ENCODE measurements around the gene FBXO41.
A peak's percentile ranks its signal among the peaks of the same experiment; 100 is the strongest.

Gene FBXO41

GRCh38 chr2:73239776-73240175, 44.5 kb downstream of the FBXO41 start:
- no peak for DNase-seq

GRCh38 chr2:73238976-73239375, 45.3 kb downstream of the FBXO41 start:
- DNase-seq, result no peak

DNA sequence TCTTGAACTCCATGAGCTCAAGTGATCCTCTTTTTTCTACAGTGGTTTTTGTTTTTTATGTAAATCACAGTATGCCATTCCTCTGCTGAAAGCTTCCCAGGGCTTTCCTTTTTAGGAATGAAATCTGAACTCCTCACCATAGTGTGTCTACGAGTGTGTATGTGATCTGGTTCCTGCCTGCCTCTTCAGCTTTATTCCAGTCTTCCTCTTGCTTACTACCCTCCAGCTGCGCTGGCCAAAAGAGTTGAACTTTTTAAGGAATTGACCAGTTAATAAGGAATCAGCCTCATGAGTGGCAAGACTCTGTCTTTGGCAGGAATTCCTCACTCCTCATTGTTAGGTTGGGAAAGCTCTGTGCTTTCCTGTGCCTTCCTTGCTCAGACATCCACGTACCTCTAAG, 46.1 kb downstream of the FBXO41 start:
- no peak for DNase-seq

GRCh38 chr2:73237168-73237567, 47.1 kb downstream of the FBXO41 start:
- DNase-seq, result no peak

DNA sequence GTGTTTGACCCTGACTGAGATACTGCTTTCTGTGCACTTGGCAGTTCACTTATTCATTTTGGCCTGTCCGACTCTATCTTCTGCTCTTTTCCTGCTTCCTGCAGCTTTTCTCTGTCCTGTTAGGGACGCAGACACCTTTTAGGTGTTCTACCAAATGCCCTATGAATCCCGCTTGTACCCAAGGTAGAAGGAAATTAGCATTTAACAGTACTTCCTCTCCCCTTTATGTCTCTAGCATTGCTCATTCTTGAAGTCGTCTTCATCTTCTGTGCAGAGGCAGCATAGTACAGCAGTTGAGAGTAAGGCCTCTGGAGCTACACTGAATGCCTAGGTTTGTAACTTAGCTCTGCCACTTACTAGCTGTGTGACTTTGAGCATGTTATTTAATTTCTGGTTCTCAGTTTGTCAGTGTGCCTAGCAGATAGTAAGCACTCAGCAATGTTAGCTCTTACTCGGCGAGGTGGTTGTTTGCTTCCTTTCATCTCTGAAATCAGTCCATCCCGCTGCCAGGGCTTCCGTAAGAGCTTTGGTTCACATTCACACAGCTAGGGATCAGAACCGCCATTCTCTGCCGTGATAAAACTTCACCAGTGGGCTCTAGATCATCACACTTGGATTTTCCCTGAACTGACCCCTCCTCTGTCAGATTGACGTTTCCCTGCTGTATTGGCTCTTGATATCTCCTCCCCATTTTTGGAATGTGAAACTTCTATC, 48.8 kb downstream of the FBXO41 start:
- DNase-seq, result peak; percentile 13

DNA sequence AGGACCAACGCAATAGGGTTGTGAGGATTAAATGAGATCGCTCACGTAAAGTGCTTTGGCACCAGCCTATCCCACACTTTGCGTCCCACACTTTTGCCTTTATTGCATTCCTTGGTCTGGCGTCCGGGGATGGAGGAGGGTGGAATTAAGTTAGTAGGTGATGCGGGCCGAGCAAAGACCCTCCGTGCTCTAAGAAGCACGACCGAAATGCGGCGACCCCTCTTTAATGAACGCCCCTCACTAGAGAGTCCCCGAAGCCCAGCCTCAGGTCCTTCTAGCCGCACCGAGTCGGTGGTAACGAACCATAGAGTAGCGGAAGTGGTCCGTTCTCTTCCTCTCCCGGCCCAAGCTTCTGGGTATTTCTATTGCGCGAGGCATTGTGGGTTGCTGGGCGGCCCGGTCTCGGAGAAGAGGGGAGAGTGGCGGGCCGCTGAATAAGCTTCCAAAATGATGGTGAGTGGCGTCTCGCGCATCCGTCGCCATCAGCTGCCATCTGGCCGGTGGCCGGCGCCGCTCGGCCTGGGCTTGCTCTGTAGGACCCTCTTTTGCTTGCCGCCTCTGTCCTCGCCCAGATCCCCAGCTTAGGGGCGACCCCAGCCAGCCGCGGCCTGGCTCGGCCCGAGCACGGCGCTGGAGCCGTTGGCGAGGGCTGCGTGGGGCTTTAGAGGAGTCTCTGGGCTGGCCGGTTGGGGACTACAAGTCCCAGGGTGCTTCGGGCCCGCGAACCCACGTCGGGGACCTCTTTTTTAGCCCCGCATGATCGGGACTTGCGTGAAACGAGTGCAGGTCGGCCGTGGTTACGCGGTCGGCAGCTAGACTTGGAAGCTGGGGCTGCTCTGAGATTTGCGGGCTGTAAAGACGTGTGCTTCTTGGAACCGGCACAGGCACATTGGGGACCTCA, 50.1 kb downstream of the FBXO41 start, which contains the start of gene CCT7:
Gene CCT7 (plus strand): TSS at position 377 of the 901 bp plus-strand sequence. CDS start 71 bp downstream, at position 448.
- DNase-seq, result peak; percentile 94

GRCh38 chr2:73233154-73233931, 50.9 kb downstream of the FBXO41 start, which contains the start of gene PRADC1:
TSS of gene PRADC1 (minus strand) at chr2:73233239. CDS start at chr2:73233160, 79 bp downstream.
- peak; percentile 99 for DNase-seq

DNA sequence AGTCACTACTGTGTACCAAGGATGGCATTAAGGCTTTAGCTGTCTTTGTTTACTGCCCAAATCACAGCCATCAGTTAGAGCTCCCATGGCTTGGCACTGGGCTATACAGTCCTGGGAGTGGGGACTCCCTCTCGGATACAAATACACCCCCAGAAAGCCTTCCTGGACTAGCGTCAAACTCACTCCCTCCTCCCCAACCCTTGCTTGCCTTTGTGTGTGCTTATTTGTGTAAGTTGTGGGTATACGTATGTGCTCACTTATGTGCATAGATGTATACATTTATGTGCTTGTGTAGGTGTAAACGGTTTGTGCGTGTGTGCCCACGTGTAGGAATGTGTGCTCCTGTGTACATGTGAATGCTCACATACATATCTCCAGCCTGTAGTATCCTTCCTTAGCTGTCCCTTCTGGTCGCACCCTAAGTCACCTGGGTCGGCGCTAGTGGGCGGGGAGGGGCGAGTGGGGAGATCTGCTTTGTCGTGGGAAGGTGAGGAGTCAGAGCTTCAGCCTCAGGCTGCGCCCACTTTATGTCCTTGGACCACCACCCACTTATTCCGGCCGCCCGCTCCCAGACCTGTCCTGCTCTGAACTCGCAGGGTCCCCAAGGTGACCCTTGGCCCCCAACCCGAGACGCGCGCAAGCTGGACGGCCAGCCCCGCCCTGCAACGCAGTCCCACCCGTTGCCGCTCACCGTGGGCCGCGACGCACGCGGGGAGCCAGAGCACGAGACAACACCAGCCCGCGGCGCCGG, 51.7 kb downstream of the FBXO41 start:
- peak; percentile 37 for DNase-seq

GRCh38 chr2:73228631-73229030, 55.6 kb downstream of the FBXO41 start:
- DNase-seq, result no peak

- DNase-seq, result no peak
Measured at GRCh38 chr2:73227086-73227485, 57.2 kb downstream of the FBXO41 start.

- no peak for DNase-seq
Measured at GRCh38 chr2:73225513-73226360, 58.5 kb downstream of the FBXO41 start.

DNA sequence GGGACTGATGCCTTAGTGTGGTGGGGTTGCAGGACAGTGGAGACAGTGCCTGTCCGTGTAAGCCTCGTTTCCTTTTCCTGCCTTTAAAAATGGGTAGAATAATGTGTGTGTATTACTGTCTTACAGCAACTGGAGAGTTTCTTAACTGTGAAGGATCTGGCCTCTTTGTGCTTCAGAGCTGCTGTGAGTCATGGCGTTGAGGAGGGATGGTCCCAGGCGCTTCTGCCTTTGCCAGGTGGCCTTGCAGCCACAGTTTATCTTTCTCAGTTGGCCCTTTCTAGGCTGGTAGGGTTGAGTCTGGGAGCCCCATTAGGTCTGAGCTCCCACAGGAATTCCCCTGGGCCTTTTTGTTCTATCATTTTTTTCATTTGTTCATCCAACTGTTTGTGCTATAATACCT, 60.5 kb downstream of the FBXO41 start:
- DNase-seq, result no peak

DNA sequence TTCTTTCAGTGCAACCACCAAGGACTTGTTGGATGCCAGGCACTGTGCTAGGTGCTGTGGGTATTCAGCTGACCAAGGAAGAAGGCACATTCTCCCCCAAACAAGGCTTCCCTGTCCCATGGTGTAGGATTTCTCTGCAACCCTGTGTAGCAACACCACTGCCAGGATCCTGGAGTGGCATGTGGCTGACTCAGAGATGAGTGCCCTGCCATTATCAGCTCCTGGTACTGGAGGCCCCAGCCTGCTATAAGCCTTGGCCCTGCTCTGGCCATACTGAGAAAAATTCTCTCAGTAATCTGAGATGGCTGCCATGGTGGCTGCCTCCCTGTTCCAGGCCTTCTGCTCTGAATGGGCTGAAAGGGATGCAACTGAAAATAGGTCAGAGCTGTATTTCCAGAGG, 66.0 kb downstream of the FBXO41 start:
- no peak for DNase-seq

- DNase-seq, result no peak
Measured at GRCh38 chr2:73217826-73218225, 66.5 kb downstream of the FBXO41 start.

GRCh38 chr2:73217160-73217559, 67.1 kb downstream of the FBXO41 start:
- no peak for DNase-seq

DNA sequence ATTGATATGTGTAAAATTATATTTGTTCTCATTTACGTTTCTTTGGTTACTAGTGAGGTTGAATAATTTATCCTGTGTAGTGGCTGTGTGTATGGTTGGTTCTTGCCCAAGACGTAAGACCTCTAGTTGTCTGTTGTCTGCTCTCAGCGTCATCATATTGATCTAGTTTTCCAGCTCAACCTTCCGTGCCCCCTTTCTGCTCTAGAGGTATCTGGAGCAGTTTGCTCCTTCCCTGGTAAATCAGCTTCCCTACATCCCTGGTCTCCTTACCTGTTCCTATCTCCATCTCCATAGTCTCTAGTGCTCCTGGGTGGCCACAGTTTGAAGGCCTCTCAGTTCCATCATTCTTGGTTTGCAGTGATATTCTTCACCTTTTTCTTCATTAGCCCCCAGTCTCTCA, 69.0 kb downstream of the FBXO41 start:
- DNase-seq, result no peak

DNA sequence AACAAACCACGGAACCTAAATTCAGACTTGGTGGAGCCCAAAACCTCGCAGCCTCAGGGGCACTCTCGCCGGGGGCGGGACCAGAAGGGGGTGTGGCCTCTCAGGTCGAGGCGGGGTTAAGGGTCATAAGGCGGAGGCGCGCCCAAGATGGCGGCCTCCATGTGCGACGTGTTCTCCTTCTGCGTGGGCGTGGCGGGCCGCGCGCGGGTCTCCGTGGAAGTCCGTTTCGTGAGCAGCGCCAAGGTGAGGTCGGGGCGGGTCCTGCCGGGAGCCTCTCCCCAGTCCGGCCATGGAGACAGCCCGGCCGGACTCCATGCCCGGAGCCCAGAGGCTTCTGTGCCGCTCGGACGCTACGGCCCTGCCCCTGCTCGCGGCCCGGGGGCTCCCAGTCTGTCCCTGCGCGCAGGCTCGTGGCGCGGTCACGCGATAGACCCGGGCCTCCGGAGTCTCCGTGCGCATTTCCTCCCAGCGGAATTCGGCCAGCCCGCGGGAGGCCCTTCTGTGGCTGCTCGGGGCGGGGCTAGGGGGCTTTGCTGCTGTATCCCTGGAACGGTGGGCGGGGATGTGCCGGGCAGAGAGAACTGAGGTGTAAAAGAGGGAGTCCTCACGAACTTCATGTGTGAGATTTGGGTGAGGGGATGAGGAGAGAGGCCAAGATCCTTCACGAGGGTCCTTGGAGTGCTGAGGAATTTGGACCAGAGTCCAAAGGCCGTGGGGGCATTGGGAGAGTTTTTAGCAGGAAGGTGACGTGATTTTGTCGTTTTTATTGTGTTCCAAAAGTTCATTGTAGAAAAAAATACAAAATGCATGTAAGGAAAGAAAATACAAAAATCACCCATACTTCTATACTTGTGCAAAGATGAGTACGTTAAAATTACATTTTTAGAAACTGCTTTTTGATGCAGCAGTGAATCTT, 69.9 kb downstream of the FBXO41 start, which contains the start of gene SMYD5:
Gene SMYD5 (plus strand): TSS at position 126 of the 916 bp plus-strand sequence. CDS start 22 bp downstream, at position 148.
- DNase-seq, result peak; percentile 91

DNA sequence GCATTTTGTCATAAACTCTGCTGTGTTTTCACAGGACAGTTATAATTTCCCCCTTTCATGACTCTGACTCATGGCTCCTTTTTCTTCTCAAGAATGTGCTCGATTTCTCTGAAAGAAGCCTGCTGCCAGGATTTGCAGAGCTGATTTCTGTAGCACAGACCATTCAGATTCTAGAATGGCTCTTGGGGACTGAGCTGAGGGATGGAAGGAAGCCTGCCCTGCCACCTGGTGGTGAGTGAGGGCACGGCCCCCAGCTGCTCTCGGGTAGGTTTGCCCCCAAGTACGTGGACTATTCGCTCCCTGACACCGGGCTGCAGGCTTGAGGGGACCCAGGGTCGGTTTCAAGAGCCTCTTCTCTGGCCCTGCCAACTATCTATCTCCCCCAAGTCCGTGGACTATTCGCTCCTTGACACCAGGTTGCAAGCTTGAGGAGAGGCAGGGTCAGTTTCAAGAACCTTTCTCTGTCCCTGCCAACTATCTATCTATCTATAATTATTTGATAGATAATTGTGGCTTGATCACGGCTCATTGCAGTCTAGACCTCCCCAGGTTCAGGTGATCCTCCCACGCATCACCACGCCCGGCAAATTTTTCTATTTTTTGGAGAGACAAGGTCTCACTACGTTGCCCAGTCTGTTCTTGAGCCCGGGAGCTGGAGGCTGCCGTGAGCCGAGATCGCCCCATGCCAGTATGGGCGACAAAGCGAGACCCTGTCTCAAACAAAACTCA, 71.7 kb downstream of the FBXO41 start:
- peak; percentile 73 for DNase-seq

DNA sequence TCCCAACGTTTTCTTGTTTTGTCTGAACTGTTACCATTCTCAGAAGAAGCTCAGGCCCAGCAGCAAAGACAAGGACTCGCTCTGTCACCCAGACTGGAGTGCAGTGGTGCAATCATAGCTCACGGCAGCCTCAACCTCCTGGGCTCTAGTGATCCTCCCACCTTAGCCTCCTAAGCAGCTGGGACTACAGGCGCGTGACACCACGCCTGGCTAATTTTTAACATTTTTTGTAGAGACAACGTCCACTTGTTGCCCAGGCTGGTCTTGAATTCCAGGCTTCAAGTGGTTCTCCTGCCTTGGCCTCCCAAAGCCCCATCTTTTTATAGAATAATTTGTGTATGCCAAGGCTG, 72.2 kb downstream of the FBXO41 start:
- DNase-seq, result no peak
